GM12878 (cell line): ENCODE data around the gene GUCY2D. TPM values are rescaled to one million over a fixed set of nuclear protein-coding genes. Genes with fewer than 3 reads are reported as not detected.

Experiments used
- BMI1 ChIP-seq: fragments of 450-650 bp; IDR thresholded peaks from 2 replicates; pipeline ENCODE4 v1.6.1; 2016; ENCODE audit warnings: mild to moderate bottlenecking, moderate library complexity, borderline replicate concordance
- YY1 ChIP-seq: IDR thresholded peaks from 2 replicates; pipeline ENCODE4 v1.6.1; 2011; ENCODE audit warnings: low read depth, mild to moderate bottlenecking, low read length
- ZNF384 ChIP-seq: IDR thresholded peaks from 2 replicates; pipeline ENCODE4 v1.6.1; 2012; ENCODE audit warnings: low read depth, mild to moderate bottlenecking, low read length, improper control_type of control experiment, borderline replicate concordance
- polyA plus RNA-seq, 11 experiments: library from polyadenylated mRNA; depleted of rRNA in 4 of 11; unstranded in 6 of 11; stranded (reverse) in 5 of 11; fragments of >200 nt; fragmentation: Nextera tagmentation in 4 of 11; fragmentation: Illumina TruSeq in 1 of 11; extraction: Ambion mirVana in 4 of 11; extraction: Trizol in 1 of 11; gene quantifications; 1 replicate in 1 of 11; 2 replicates in 10 of 11; pipeline versions ENCODE4 v1.2.1 to v1.2.3, GENCODE V29; 2011 to 2016; ENCODE audit warnings: inconsistent platforms in 2 of 11, missing spikeins in 2 of 11, low read depth in 1 of 11
- total RNA-seq, 4 experiments: library from RNA; depleted of rRNA in 3 of 4; stranded (reverse); fragments of >200 nt in 3 of 4; fragmentation: Illumina TruSeq in 1 of 4; extraction: Trizol in 1 of 4; gene quantifications; 2 replicates each; pipeline versions ENCODE4 v1.2.1 to v1.2.3, GENCODE V29; 2013 to 2021
- TF ChIP-seq, protein P1 (sequence below): IDR thresholded peaks from 2 replicates; pipeline ENCODE4 v1.6.1; 2012; ENCODE audit warnings: improper control_type of control experiment, low read depth, low read length; ENCODE audit not compliant: insufficient replicate concordance
- TF ChIP-seq, protein P2 (sequence below): fragments of 450-650 bp; conservative IDR thresholded peaks from 2 replicates; pipeline ENCODE4 v1.6.1; 2017; ENCODE audit warnings: mild to moderate bottlenecking, moderate library complexity

The GUCY2D gene
- total and polyA plus RNA-seq, 10 of the 15 experiments (the other 5 are each of a cell fraction or from before 2014, with no cell fraction given) = not detected

DNA sequence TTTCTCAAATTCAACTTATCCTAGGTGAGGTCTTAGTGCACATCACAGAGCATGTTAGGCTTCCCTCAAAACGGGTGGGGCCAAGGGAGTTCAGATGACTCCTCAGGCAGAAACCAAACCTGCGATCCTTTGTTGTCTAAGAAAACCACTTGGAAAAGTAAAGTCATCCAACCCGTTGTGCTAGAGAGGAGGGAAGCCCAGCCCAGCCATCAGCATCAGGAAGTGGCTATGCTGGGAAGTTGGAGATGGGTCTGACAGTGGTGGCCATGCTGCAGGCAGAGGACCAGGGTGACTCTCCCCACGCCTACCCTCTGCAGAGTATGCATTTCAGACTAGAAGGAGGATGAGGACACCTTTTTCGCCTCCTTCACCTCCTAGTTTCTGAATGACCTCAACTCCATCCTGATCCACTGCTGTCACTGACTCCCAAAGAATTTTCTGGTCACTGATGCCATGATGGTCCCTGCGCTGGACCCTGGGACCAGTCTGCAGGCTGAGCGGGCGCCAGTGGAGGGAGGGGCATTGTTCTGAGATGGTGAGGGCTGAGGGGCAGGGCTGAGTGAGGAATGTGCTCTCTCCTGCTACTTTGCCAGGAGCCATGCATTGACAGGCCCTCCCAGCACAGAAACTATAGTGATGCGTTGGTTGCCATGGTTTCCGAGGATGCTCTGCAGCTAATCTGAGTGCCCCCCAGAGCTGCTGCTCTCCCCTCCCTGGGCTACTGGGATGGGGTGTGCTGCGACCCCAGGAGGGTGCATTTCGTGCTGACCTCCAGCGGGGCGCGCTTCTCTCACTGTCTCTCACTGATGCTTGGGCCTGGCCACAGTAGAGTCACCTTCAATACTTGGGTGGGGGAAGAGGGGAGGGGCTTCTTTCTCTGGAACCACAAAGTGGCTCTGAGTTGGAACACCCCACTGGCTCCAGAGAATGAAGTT is 64.7 kb downstream of the GUCY2D start (continued):
- TF ChIP-seq, protein P1, sequence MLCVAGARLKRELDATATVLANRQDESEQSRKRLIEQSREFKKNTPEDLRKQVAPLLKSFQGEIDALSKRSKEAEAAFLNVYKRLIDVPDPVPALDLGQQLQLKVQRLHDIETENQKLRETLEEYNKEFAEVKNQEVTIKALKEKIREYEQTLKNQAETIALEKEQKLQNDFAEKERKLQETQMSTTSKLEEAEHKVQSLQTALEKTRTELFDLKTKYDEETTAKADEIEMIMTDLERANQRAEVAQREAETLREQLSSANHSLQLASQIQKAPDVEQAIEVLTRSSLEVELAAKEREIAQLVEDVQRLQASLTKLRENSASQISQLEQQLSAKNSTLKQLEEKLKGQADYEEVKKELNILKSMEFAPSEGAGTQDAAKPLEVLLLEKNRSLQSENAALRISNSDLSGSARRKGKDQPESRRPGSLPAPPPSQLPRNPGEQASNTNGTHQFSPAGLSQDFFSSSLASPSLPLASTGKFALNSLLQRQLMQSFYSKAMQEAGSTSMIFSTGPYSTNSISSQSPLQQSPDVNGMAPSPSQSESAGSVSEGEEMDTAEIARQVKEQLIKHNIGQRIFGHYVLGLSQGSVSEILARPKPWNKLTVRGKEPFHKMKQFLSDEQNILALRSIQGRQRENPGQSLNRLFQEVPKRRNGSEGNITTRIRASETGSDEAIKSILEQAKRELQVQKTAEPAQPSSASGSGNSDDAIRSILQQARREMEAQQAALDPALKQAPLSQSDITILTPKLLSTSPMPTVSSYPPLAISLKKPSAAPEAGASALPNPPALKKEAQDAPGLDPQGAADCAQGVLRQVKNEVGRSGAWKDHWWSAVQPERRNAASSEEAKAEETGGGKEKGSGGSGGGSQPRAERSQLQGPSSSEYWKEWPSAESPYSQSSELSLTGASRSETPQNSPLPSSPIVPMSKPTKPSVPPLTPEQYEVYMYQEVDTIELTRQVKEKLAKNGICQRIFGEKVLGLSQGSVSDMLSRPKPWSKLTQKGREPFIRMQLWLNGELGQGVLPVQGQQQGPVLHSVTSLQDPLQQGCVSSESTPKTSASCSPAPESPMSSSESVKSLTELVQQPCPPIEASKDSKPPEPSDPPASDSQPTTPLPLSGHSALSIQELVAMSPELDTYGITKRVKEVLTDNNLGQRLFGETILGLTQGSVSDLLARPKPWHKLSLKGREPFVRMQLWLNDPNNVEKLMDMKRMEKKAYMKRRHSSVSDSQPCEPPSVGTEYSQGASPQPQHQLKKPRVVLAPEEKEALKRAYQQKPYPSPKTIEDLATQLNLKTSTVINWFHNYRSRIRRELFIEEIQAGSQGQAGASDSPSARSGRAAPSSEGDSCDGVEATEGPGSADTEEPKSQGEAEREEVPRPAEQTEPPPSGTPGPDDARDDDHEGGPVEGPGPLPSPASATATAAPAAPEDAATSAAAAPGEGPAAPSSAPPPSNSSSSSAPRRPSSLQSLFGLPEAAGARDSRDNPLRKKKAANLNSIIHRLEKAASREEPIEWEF = no peak
- TF ChIP-seq, protein P2, sequence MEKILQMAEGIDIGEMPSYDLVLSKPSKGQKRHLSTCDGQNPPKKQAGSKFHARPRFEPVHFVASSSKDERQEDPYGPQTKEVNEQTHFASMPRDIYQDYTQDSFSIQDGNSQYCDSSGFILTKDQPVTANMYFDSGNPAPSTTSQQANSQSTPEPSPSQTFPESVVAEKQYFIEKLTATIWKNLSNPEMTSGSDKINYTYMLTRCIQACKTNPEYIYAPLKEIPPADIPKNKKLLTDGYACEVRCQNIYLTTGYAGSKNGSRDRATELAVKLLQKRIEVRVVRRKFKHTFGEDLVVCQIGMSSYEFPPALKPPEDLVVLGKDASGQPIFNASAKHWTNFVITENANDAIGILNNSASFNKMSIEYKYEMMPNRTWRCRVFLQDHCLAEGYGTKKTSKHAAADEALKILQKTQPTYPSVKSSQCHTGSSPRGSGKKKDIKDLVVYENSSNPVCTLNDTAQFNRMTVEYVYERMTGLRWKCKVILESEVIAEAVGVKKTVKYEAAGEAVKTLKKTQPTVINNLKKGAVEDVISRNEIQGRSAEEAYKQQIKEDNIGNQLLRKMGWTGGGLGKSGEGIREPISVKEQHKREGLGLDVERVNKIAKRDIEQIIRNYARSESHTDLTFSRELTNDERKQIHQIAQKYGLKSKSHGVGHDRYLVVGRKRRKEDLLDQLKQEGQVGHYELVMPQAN = no peak
- TF ChIP-seq BMI1 (no peak), ZNF384 (no peak), YY1 (no peak)
